Ishikawa (cell line): ENCODE results near the gene EMC6.

Experiments used
- CEBPB ChIP-seq: IDR thresholded peaks from 2 replicates; pipeline ENCODE4 v1.6.1; 2012
- CREB1 ChIP-seq: IDR thresholded peaks from 2 replicates; pipeline ENCODE4 v1.6.1; 2012; ENCODE audit warnings: low read depth
- EGR1 ChIP-seq: IDR thresholded peaks from 2 replicates; pipeline ENCODE4 v1.6.1; 2012
- EP300 ChIP-seq: IDR thresholded peaks from 2 replicates; pipeline ENCODE4 v1.6.1; 2012; ENCODE audit warnings: borderline replicate concordance
- FOXM1 ChIP-seq: IDR thresholded peaks from 2 replicates; pipeline ENCODE4 v1.6.1; 2012; ENCODE audit warnings: low read depth, borderline replicate concordance
- MAX ChIP-seq: IDR thresholded peaks from 2 replicates; pipeline ENCODE4 v1.6.1; 2012
- NFIC ChIP-seq: IDR thresholded peaks from 2 replicates; pipeline ENCODE4 v1.6.1; 2012
- RAD21 ChIP-seq: IDR thresholded peaks from 2 replicates; pipeline ENCODE4 v1.6.1; 2012; ENCODE audit warnings: low read depth
- REST ChIP-seq: IDR thresholded peaks from 2 replicates; pipeline ENCODE4 v1.6.1; 2012; ENCODE audit warnings: low read depth, mild to moderate bottlenecking
- TAF1 ChIP-seq: IDR thresholded peaks from 2 replicates; pipeline ENCODE4 v1.6.1; 2012; ENCODE audit warnings: low read depth, mild to moderate bottlenecking
- TCF12 ChIP-seq: IDR thresholded peaks from 2 replicates; pipeline ENCODE4 v1.6.1; 2012; ENCODE audit warnings: low read depth
- TEAD4 ChIP-seq: IDR thresholded peaks from 2 replicates; pipeline ENCODE4 v1.6.1; 2012
- USF1 ChIP-seq: IDR thresholded peaks from 2 replicates; pipeline ENCODE4 v1.6.1; 2012
- YY1 ChIP-seq: IDR thresholded peaks from 2 replicates; pipeline ENCODE4 v1.6.1; 2012; ENCODE audit warnings: low read depth
- ZBTB7A ChIP-seq: IDR thresholded peaks from 2 replicates; pipeline ENCODE4 v1.6.1; 2012; ENCODE audit warnings: low read depth

The EMC6 gene

GRCh38 chr17:3699951-3700350 is 31.3 kb downstream of the EMC6 start:
- TF ChIP-seq EGR1 = no peak
- no peak for TF ChIP-seq TEAD4
- TF ChIP-seq TAF1 = no peak
- no peak for TF ChIP-seq YY1

GRCh38 chr17:3704931-3705717 is 36.5 kb downstream of the EMC6 start:
- TF ChIP-seq TEAD4 (no peak), CEBPB (no peak), EGR1 (no peak), TCF12 (no peak), CREB1 (no peak), MAX (no peak), EP300 (no peak), TAF1 (no peak), ZBTB7A (no peak), YY1 (no peak), NFIC (no peak), RAD21 (no peak), FOXM1 (no peak), REST (no peak), USF1 (no peak)

- TF ChIP-seq EGR1 = no peak
- TF ChIP-seq REST = no peak
- TF ChIP-seq CEBPB = no peak
- TF ChIP-seq NFIC = no peak
- no peak for TF ChIP-seq USF1
- TF ChIP-seq CREB1 = no peak
- TF ChIP-seq EP300 = no peak
- TF ChIP-seq YY1 = no peak
- TF ChIP-seq TEAD4 = no peak
- TF ChIP-seq MAX = no peak
- no peak for TF ChIP-seq RAD21
- TF ChIP-seq TCF12 = no peak
- no peak for TF ChIP-seq FOXM1
- TF ChIP-seq ZBTB7A = no peak
- no peak for TF ChIP-seq TAF1
These were observed 39.8 kb downstream of the EMC6 start for GRCh38 chr17:3708366-3708765.

- no peak for TF ChIP-seq REST
- TF ChIP-seq FOXM1 = no peak
- no peak for TF ChIP-seq MAX
- TF ChIP-seq TEAD4 = no peak
- TF ChIP-seq CEBPB = no peak
- no peak for TF ChIP-seq EGR1
- no peak for TF ChIP-seq RAD21
- no peak for TF ChIP-seq YY1
These were observed 42.4 kb downstream of the EMC6 start for GRCh38 chr17:3710951-3711383.
